ENCODE data around the gene NTRK2.

GRCh38 chr9:84835745-84836144 is 166.2 kb downstream of the NTRK2 start:
- no peak for TF ChIP-seq POLR2A (IDR thresholded peaks at IDR 0.05)
- no peak for TF ChIP-seq CTCF (IDR thresholded peaks at IDR 0.05)
